ENCODE measurements around the gene ADCY1. TPM values are rescaled to one million over a fixed set of nuclear protein-coding genes. Genes with fewer than 3 reads are reported as not detected.

Gene ADCY1
- total RNA-seq, 4 donors from 2014 or later = 0.34 to 1.9 (median 0.37) TPM

- intact Hi-C loops (cut with DNase I) = no loop called here
- H3K4me1 ChIP-seq = no peaks in the 10 kb centered on the region
- no peaks in the 10 kb centered on the region for H3K36me3 ChIP-seq
- H3K4me3 ChIP-seq = no peak overlapping the region
- H3K27me3 ChIP-seq = no peaks in the 10 kb centered on the region
- no peaks in the 10 kb centered on the region for H3K9me3 ChIP-seq
- TF ChIP-seq CTCF (IDR thresholded peaks at IDR 0.05) (no peak), POLR2A (IDR thresholded peaks at IDR 0.05) (no peak)
- H3K27ac ChIP-seq = no peak overlapping the region
- WGBS, 2 donors = 80 to 83% methylated on average over 6 to 8 of the region's 12 CpGs
- DNase-seq = no peak
Observed at GRCh38 chr7:45646996-45647825, 73.0 kb downstream of the ADCY1 start.

GRCh38 chr7:45647967-45648670 lies 74.0 kb downstream of the ADCY1 start:
- Histone ChIP-seq H3K27ac (no peak overlapping the region), H3K27me3 (no peaks in the 10 kb centered on the region), H3K4me3 (no peak overlapping the region), H3K9me3 (no peaks in the 10 kb centered on the region), H3K36me3 (no peaks in the 10 kb centered on the region), H3K4me1 (no peaks in the 10 kb centered on the region)
- TF ChIP-seq CTCF (IDR thresholded peaks at IDR 0.05) (no peak), POLR2A (IDR thresholded peaks at IDR 0.05) (no peak)
- no peak for DNase-seq
- 83 to 86% methylated on average over 9 to 10 of the region's 13 CpGs for WGBS, 2 donors
- intact Hi-C loops (cut with DNase I) = no loop called here

- Histone ChIP-seq H3K36me3 (no peaks in the 10 kb centered on the region), H3K4me3 (no peak overlapping the region), H3K4me1 (no peaks in the 10 kb centered on the region), H3K9me3 (no peaks in the 10 kb centered on the region), H3K27me3 (no peaks in the 10 kb centered on the region), H3K27ac (no peak overlapping the region)
- intact Hi-C loops (cut with DNase I) = no loop called here
- WGBS, 2 donors = 80 to 85% methylated on average over 1 to 3 of the region's 10 CpGs
- no peak for TF ChIP-seq POLR2A (IDR thresholded peaks at IDR 0.05)
- TF ChIP-seq CTCF (IDR thresholded peaks at IDR 0.05) = no peak
- no peak for DNase-seq
Observed at GRCh38 chr7:45648671-45648995, 74.5 kb downstream of the ADCY1 start.

- intact Hi-C loops (cut with DNase I) = no loop called here
- H3K27ac ChIP-seq = no peak overlapping the region
- no peak overlapping the region for H3K4me3 ChIP-seq
- no peaks in the 10 kb centered on the region for H3K4me1 ChIP-seq
- no peak for DNase-seq
- WGBS, 2 donors = 81 to 88% methylated on average over 6 to 7 of the region's 11 CpGs
- H3K27me3 ChIP-seq = no peaks in the 10 kb centered on the region
- no peak for TF ChIP-seq CTCF (IDR thresholded peaks at IDR 0.05)
- H3K36me3 ChIP-seq = no peaks in the 10 kb centered on the region
- no peaks in the 10 kb centered on the region for H3K9me3 ChIP-seq
Observed at GRCh38 chr7:45649560-45650346, 75.6 kb downstream of the ADCY1 start.

Data from esophagus squamous epithelium (tissue), 5 donors.